Measurements from ENCODE around the gene NCAM1.

DNA sequence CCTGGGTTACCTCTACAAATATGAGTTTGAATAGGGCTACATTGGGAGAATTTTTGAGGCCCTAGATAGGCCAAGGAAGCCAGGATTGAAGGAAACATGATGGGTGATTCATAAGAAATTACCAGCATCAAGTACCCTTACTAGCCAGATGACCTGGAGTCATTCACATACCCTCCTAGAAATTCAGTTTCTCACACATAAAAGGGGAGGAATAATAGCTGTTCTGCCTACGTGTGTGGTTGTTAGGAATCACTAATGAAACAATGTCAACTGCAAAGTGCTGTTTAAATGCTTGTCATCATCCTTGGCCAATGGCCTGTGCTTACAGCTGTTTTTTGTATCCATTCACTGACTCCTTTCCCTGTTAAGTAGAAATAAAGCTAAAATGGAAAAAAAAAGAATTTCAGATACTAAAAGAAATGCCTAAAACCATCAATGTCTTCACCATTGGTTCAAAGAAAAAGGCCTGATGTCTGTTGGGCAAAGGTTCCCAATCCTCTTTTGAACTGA is 114.4 kb downstream of the NCAM1 start:
- TF ChIP-seq, protein P1, sequence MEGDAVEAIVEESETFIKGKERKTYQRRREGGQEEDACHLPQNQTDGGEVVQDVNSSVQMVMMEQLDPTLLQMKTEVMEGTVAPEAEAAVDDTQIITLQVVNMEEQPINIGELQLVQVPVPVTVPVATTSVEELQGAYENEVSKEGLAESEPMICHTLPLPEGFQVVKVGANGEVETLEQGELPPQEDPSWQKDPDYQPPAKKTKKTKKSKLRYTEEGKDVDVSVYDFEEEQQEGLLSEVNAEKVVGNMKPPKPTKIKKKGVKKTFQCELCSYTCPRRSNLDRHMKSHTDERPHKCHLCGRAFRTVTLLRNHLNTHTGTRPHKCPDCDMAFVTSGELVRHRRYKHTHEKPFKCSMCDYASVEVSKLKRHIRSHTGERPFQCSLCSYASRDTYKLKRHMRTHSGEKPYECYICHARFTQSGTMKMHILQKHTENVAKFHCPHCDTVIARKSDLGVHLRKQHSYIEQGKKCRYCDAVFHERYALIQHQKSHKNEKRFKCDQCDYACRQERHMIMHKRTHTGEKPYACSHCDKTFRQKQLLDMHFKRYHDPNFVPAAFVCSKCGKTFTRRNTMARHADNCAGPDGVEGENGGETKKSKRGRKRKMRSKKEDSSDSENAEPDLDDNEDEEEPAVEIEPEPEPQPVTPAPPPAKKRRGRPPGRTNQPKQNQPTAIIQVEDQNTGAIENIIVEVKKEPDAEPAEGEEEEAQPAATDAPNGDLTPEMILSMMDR (IDR thresholded peaks at IDR 0.05) = no peak
- TF ChIP-seq POLR2AphosphoS5 (IDR thresholded peaks at IDR 0.05) (no peak), POLR2A (IDR thresholded peaks at IDR 0.05) (no peak)

Measured in transverse colon (tissue), 4 donors.